Measurements from ENCODE around the gene ORMDL3. TPM values are rescaled to one million over a fixed set of nuclear protein-coding genes. Genes with fewer than 3 reads are reported as not detected.
A peak's percentile ranks its signal among the peaks of the same experiment; 100 is the strongest.
"Not testable (repeated sequence)": the region's sequence is repeated elsewhere in the genome, so short reads cannot be mapped to it uniquely, and the experiment has no call there.

ORMDL3 gene
- total RNA-seq, 8 experiments from 2014 or later = 35.8 to 101 (median 46.1) TPM

- in situ Hi-C loops (cut with MboI; ENCODE audit: low pct_unique_long_range_greater_than_20kb in 2 of 9, low sequenced_read_pairs in 9 of 9, unreplicated experiment in 9 of 9) = no loop called here
- no peaks in the 10 kb centered on the region for H3K4me1 ChIP-seq (replicated peaks in 1 of 2)
- 60% methylated on average over 1 of the region's 6 CpGs; no CpG with 5 or more reads in 9 of the 10 experiments for WGBS, 10 experiments
- H3K27ac ChIP-seq = no peak within 1 kb of the TSS
- no peak within 1 kb of the TSS for H3K4me3 ChIP-seq
- ATAC-seq (replicated peaks in 6 of 8) = no peak
Measured at GRCh38 chr17:39962642-39963220, 35.3 kb upstream of the ORMDL3 start, which contains the start of gene GSDMA. Gene GSDMA, plus strand, starts transcription at chr17:39963004. Its CDS starts 2,684 bp downstream, at chr17:39965688.

- WGBS, 10 experiments = 20 to 100% (median 57%) methylated on average over 1 to 6 of the region's 8 CpGs; no CpG with 5 or more reads in 2 of the 10 experiments
- ATAC-seq (replicated peaks in 6 of 8) = no peak
- H3K4me1 ChIP-seq (replicated peaks in 1 of 2) = no peaks in the 10 kb centered on the region
- in situ Hi-C loops (cut with MboI; ENCODE audit: low pct_unique_long_range_greater_than_20kb in 2 of 9, low sequenced_read_pairs in 9 of 9, unreplicated experiment in 9 of 9) = no loop called here
- H3K4me3 ChIP-seq = no peak overlapping the region
- H3K27ac ChIP-seq = no peak overlapping the region
Measured at GRCh38 chr17:39960524-39961041, 33.2 kb upstream of the ORMDL3 start.

GRCh38 chr17:39955726-39956225, 28.4 kb upstream of the ORMDL3 start:
- peaks cover 8 to 13% of the 10 kb centered on the region in 2 donors for H3K4me1 ChIP-seq (replicated peaks in 1 of 2)
- no peak overlapping the region for H3K4me3 ChIP-seq
- no peak for ATAC-seq (replicated peaks in 6 of 8)
- in situ Hi-C loops (cut with MboI; ENCODE audit: low pct_unique_long_range_greater_than_20kb in 2 of 9, low sequenced_read_pairs in 9 of 9, unreplicated experiment in 9 of 9) = no loop called here
- H3K27ac ChIP-seq = no peak overlapping the region
- WGBS, 10 experiments = 0 to 83% (median 45%) methylated on average over 1 to 3 of the region's 4 CpGs; no CpG with 5 or more reads in 4 of the 10 experiments

DNA sequence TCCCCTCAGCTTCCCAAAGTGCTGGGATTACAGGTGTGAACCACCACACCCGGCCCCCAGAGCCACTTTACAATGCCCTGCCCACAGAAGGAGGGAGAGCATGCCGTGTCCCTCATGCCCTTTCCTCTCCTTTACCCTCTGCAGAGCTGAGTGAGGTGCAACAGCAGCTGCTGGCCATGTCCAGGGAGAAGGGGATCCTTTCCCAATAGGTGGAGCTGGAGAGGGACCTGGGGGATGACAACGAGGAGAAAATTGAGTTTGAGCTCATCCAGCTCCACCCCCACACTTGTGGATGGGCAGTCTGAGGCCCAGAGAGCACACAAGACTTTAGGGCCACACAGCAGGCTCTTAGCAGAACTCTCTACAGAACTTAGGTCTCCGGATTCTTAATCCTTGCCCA, 27.5 kb upstream of the ORMDL3 start:
- Histone ChIP-seq H3K4me3 (no peak overlapping the region), H3K4me1 (replicated peaks in 1 of 2) (peaks cover 8 to 13% of the 10 kb centered on the region in 2 donors), H3K27ac (no peak overlapping the region)
- no peak for ATAC-seq (replicated peaks in 6 of 8)
- 0 to 83% (median 63%) methylated on average over 1 to 2 of the region's 4 CpGs; no CpG with 5 or more reads in 6 of the 10 experiments for WGBS, 10 experiments
- in situ Hi-C loops (cut with MboI; ENCODE audit: low pct_unique_long_range_greater_than_20kb in 2 of 9, low sequenced_read_pairs in 9 of 9, unreplicated experiment in 9 of 9) = no loop called here

- 40% methylated on average over 1 of the region's 9 CpGs; no CpG with 5 or more reads in 9 of the 10 experiments for WGBS, 10 experiments
- H3K4me3 ChIP-seq = peak overlapping the region; percentile 23 to 35 (median 27)
- H3K27ac ChIP-seq = peak overlapping the region; percentile 27 to 30
- H3K4me1 ChIP-seq (replicated peaks in 1 of 2) = peaks cover 8 to 13% of the 10 kb centered on the region in 2 donors
- in situ Hi-C loops (cut with MboI; ENCODE audit: low pct_unique_long_range_greater_than_20kb in 2 of 9, low sequenced_read_pairs in 9 of 9, unreplicated experiment in 9 of 9) = no loop called here
- no peak for ATAC-seq (replicated peaks in 6 of 8)
Measured at GRCh38 chr17:39953471-39953888, 26.1 kb upstream of the ORMDL3 start.

DNA sequence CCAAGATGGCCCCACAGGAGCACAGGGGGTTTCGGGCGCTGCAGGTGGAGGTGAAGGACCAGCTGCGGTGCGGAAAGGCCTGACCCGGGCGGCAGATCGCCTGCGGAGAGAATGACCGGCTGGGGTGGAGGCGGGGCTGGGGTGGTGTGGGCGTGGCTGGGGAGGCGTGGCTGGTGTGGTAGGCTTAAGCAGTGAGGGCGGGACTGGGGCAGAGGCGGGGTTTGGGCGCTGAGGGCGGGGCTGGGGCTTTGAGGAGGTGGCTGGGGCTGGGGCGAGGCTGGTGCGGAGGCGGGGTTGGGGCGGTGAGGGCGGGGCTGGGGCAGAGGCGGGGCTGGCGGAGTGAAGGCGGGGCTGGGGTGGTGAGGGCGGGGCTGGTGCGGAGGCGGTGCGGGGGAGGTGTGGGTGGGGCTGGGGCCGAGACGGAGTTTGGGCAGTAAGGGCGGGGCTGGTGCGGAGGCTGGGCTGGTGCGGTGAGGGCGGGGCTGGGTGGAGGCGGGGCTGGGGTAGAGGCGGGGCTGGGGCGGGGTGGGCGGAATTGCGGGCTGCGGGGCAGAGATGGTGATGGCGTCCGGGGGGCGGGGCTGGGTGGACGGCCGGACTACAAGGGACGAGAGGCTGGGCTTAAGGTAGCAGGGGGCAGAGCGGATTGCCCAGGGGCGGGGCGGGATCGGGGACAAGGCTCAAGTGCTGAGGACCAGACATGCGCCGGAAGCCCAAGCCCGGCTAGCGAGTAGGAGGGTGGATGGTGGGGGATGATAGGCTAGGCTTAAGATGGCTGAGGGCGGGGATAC, 25.5 kb upstream of the ORMDL3 start:
- Histone ChIP-seq H3K4me3 (peak overlapping the region; percentile 23 to 35 (median 29)), H3K4me1 (replicated peaks in 1 of 2) (peaks cover 8 to 13% of the 10 kb centered on the region in 2 donors), H3K27ac (peak overlapping the region; percentile 27 to 30)
- ATAC-seq (replicated peaks in 6 of 8) = peak; percentile 84 to 94 (median 88)
- in situ Hi-C loops (cut with MboI; ENCODE audit: low pct_unique_long_range_greater_than_20kb in 2 of 9, low sequenced_read_pairs in 9 of 9, unreplicated experiment in 9 of 9) = no loop called here
- no CpG with 5 or more reads among the region's 55 CpGs for WGBS, 10 experiments

- Histone ChIP-seq H3K4me1 (replicated peaks in 1 of 2) (peaks cover 8 to 13% of the 10 kb centered on the region in 2 donors), H3K4me3 (peak overlapping the region in 4 of 5 donors; percentile 8 to 29 (median 18)), H3K27ac (no peak overlapping the region)
- 72 to 78% (median 74%) methylated on average over 5 to 8 of the region's 22 CpGs; no CpG with 5 or more reads in 6 of the 10 experiments for WGBS, 10 experiments
- no peak for ATAC-seq (replicated peaks in 6 of 8)
- in situ Hi-C loops (cut with MboI; ENCODE audit: low pct_unique_long_range_greater_than_20kb in 2 of 9, low sequenced_read_pairs in 9 of 9, unreplicated experiment in 9 of 9) = no loop called here
Measured at GRCh38 chr17:39951924-39952679, 24.7 kb upstream of the ORMDL3 start.

- Histone ChIP-seq H3K27ac (no peak overlapping the region), H3K4me1 (replicated peaks in 1 of 2) (peaks cover 8 to 13% of the 10 kb centered on the region in 2 donors), H3K4me3 (no peak overlapping the region)
- peak in 4 of 8 experiments; percentile 10 to 30 (median 20) for ATAC-seq (replicated peaks in 6 of 8)
- in situ Hi-C loops (cut with MboI; ENCODE audit: low pct_unique_long_range_greater_than_20kb in 2 of 9, low sequenced_read_pairs in 9 of 9, unreplicated experiment in 9 of 9) = no loop called here
- 21 to 86% (median 80%) methylated on average over 1 to 2 of the region's 5 CpGs; no CpG with 5 or more reads in 5 of the 10 experiments for WGBS, 10 experiments
Measured at GRCh38 chr17:39950871-39951348, 23.5 kb upstream of the ORMDL3 start.

- Histone ChIP-seq H3K27ac (no peak overlapping the region), H3K4me3 (no peak overlapping the region), H3K4me1 (replicated peaks in 1 of 2) (peaks cover 8 to 13% of the 10 kb centered on the region in 2 donors)
- 9 to 89% (median 57%) methylated on average over 1 to 2 of the region's 2 CpGs for WGBS, 10 experiments
- ATAC-seq (replicated peaks in 6 of 8) = no peak
- in situ Hi-C loops (cut with MboI; ENCODE audit: low pct_unique_long_range_greater_than_20kb in 2 of 9, low sequenced_read_pairs in 9 of 9, unreplicated experiment in 9 of 9) = loop anchor here in 1 of 9 experiments (10.0 kb wide), 1 partner anchor 54 kb away; no protein-coding TSS in a partner anchor
Measured at GRCh38 chr17:39949028-39949427, 21.6 kb upstream of the ORMDL3 start.

- H3K4me3 ChIP-seq; ATAC-seq (replicated peaks in 6 of 8); H3K27ac ChIP-seq; H3K4me1 ChIP-seq (replicated peaks in 1 of 2): not testable (repeated sequence)
- in situ Hi-C loops (cut with MboI; ENCODE audit: low pct_unique_long_range_greater_than_20kb in 2 of 9, low sequenced_read_pairs in 9 of 9, unreplicated experiment in 9 of 9) = loop anchor here in 1 of 9 experiments (10.0 kb wide), 1 partner anchor 54 kb away; no protein-coding TSS in a partner anchor
- WGBS, 10 experiments = 40 to 100% (median 100%) methylated on average over 1 to 2 of the region's 5 CpGs; no CpG with 5 or more reads in 6 of the 10 experiments
Measured at GRCh38 chr17:39948489-39948828, 21.1 kb upstream of the ORMDL3 start.

GRCh38 chr17:39946551-39947330, 19.3 kb upstream of the ORMDL3 start:
- H3K4me3 ChIP-seq = no peak overlapping the region
- peak in 1 of 8 experiments; percentile 18 for ATAC-seq (replicated peaks in 6 of 8)
- in situ Hi-C loops (cut with MboI; ENCODE audit: low pct_unique_long_range_greater_than_20kb in 2 of 9, low sequenced_read_pairs in 9 of 9, unreplicated experiment in 9 of 9) = loop anchor here in 1 of 9 experiments (10.0 kb wide), 1 partner anchor 52 kb away; no protein-coding TSS in a partner anchor
- H3K4me1 ChIP-seq (replicated peaks in 1 of 2) = no peaks in the 10 kb centered on the region
- WGBS, 10 experiments = 0 to 100% (median 88%) methylated on average over 1 to 6 of the region's 15 CpGs; no CpG with 5 or more reads in 3 of the 10 experiments
- no peak overlapping the region for H3K27ac ChIP-seq

DNA sequence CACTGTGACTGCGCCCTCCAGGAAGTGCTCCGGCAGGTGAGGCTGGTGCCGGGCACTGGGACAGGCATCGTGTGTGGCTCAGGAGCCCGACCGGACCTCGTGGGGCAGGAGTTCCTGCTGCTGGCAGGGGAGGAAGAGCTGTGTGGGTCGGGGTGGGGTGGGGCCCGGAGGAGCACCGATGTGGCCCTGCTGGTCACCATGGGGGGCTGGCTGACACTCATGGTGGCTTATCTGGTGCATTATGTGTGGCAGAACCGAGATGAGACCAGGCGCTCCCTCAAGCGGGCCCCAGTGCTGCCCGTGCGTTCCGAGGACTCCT, 17.0 kb upstream of the ORMDL3 start:
- ATAC-seq (replicated peaks in 6 of 8) = peak in 2 of 8 experiments; percentile 3 to 6
- Histone ChIP-seq H3K4me1 (replicated peaks in 1 of 2) (peaks cover 1 to 4% of the 10 kb centered on the region in 2 donors), H3K4me3 (no peak overlapping the region), H3K27ac (no peak overlapping the region)
- no CpG with 5 or more reads among the region's 16 CpGs for WGBS, 10 experiments
- in situ Hi-C loops (cut with MboI; ENCODE audit: low pct_unique_long_range_greater_than_20kb in 2 of 9, low sequenced_read_pairs in 9 of 9, unreplicated experiment in 9 of 9) = loop anchor here in 1 of 9 experiments (10.0 kb wide), 1 partner anchor 50 kb away; no protein-coding TSS in a partner anchor
